Ascending aorta (tissue), 2 donors: Measurements from ENCODE around the gene TNXB. TPM values are rescaled to one million over a fixed set of nuclear protein-coding genes. Genes with fewer than 3 reads are reported as not detected.
"Not testable (repeated sequence)": the region's sequence is repeated elsewhere in the genome, so short reads cannot be mapped to it uniquely, and the experiment has no call there.

Experiments
- DNase-seq, 2 donors: peaks; one replicate each; pipeline ENCODE4 v3.0.0-alpha.2; 2019; ENCODE audit warnings: low spot score in 2 of 2
- H3K27ac ChIP-seq, 2 donors: fragments of 200-600 bp; sonication (generic); one replicate each; pipeline ENCODE4 v1.5.1; 2016 to 2017; ENCODE audit warnings: mild to moderate bottlenecking in 1 of 2
- H3K27me3 ChIP-seq: fragments of 200-600 bp; sonication (generic); one replicate; pipeline ENCODE4 v1.5.1; 2017
- H3K36me3 ChIP-seq, 2 donors: fragments of 200-600 bp; sonication (generic); one replicate each; pipeline ENCODE4 v1.5.1; 2016
- H3K4me1 ChIP-seq, 2 donors: fragments of 200-600 bp; sonication (generic); one replicate each; pipeline ENCODE4 v1.5.1; 2016 to 2017; ENCODE audit warnings: mild to moderate bottlenecking in 1 of 2
- H3K4me3 ChIP-seq, 2 donors: fragments of 200-600 bp; sonication (generic); one replicate each; pipeline ENCODE4 v1.5.1; 2016 to 2017; ENCODE audit warnings: mild to moderate bottlenecking in 1 of 2
- H3K9me3 ChIP-seq, 2 donors: fragments of 200-600 bp; sonication (generic); one replicate each; pipeline ENCODE4 v1.5.1; 2016
- intact Hi-C: fragments of 100-400 bp; cut with DNase I; formaldehyde crosslinking; loops from one replicate; pipeline ENCODE4 v1.15.1; 2023
- total RNA-seq: library from RNA; depleted of rRNA; stranded (reverse); fragments of >200 nt; gene quantifications from one replicate; pipeline ENCODE4 v1.1.0, GENCODE V29; 2016
- TF ChIP-seq, protein P1 (sequence below), 3 experiments: fragments of 200-600 bp in 2 of 3; fragments of 450-650 bp in 1 of 3; sonication (generic) in 2 of 3; IDR thresholded peaks; one replicate each; pipeline ENCODE4 v1.5.1; 2016 to 2019; ENCODE audit warnings: antibody characterized with exemption in 3 of 3, mild to moderate bottlenecking in 1 of 3, moderate library complexity in 1 of 3

Gene TNXB
- total RNA-seq, 1 donor from 2014 or later = 493 TPM

DNA sequence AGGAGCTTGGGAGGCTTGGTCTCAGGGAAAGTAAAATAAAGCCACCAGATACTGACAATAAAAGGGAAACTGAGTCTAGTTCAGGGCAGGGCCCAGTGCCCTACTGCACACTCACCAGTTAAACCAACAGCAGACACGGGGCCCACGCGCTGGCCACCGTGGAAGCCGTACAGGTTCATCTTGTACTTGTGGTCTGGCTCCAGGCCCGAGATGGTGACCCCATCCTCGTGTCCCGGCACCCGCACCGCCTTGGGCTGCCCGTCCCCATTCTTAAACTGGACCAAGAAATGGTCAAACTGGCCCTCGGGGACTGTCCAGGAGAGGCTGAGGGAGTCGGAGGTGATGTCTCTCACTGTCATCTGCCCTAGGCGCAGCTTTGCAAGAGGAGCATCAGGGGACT lies 44.4 kb downstream of the TNXB start:
- Histone ChIP-seq H3K27me3 (no peaks in the 10 kb centered on the region), H3K36me3 (peaks cover 14 to 79% of the 10 kb centered on the region in 2 donors), H3K27ac (no peak overlapping the region), H3K4me3 (no peak overlapping the region), H3K4me1 (no peaks in the 10 kb centered on the region), H3K9me3 (no peaks in the 10 kb centered on the region)
- DNase-seq = no peak
- intact Hi-C loops = no loop called here
- TF ChIP-seq, protein P1, sequence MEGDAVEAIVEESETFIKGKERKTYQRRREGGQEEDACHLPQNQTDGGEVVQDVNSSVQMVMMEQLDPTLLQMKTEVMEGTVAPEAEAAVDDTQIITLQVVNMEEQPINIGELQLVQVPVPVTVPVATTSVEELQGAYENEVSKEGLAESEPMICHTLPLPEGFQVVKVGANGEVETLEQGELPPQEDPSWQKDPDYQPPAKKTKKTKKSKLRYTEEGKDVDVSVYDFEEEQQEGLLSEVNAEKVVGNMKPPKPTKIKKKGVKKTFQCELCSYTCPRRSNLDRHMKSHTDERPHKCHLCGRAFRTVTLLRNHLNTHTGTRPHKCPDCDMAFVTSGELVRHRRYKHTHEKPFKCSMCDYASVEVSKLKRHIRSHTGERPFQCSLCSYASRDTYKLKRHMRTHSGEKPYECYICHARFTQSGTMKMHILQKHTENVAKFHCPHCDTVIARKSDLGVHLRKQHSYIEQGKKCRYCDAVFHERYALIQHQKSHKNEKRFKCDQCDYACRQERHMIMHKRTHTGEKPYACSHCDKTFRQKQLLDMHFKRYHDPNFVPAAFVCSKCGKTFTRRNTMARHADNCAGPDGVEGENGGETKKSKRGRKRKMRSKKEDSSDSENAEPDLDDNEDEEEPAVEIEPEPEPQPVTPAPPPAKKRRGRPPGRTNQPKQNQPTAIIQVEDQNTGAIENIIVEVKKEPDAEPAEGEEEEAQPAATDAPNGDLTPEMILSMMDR (IDR thresholded peaks at IDR 0.05) = no peak

DNA sequence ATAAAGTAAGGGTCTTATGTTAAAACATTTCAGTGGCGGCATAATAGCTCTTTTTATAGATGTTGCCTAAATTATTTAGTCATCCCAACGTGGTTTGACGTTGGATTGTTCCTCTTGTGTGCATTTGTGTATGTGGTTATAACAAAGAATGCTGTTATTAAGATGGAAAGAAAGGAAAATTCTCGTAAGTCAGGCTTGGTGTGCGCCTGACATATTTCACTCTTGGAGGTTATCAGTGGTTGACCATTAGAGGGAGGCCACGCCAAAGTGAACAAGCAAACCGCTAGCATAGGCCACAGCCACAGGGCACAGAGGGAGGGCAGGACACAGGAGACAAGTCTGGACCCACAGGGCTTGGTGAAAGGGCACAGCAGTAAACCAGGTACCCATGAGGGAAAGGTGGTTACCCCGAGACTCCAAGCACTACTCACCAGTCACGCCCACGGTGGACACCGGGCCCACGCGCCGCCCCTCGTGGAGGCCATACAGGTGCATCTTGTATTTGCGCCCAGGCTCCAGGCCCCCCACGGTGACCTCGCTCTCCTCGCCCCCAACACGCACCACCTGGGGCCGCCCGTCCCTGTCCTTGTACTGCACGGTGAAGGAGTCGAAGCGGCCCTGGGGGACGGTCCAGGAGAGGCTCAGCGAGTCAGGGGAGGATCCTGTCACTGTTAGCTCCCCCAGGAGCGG lies 48.0 kb downstream of the TNXB start:
- intact Hi-C loops = no loop called here
- no peak overlapping the region for H3K4me3 ChIP-seq
- peaks cover 17 to 61% of the 10 kb centered on the region in 2 donors for H3K36me3 ChIP-seq
- TF ChIP-seq, protein P1 (IDR thresholded peaks at IDR 0.05) = no peak
- DNase-seq = no peak
- no peaks in the 10 kb centered on the region for H3K9me3 ChIP-seq
- no peaks in the 10 kb centered on the region for H3K27me3 ChIP-seq
- peaks cover 0 to 10% of the 10 kb centered on the region in 2 donors for H3K4me1 ChIP-seq
- H3K27ac ChIP-seq = no peak overlapping the region

DNA sequence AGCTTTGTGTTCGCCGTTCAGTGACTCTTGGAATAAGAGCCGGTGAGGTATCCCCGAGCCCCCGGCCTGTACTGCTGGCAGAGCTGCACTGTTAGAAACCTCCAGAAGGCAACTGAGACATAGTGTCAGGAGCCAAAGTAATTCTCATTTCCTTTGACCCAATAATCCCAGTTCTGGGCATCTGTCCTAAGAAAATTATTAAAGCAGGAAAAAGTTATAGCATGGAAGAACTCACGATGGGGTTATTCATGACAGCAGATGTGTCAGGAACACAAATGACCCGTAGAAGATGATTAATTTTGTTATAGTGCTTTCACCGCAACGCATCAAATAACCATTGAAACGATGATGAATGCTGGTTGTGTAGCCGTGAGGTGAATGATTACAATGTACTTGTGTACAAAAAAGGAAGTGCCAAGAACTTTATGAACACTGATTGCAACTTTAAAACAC lies 50.6 kb downstream of the TNXB start:
- H3K27me3 ChIP-seq = no peaks in the 10 kb centered on the region
- intact Hi-C loops = no loop called here
- H3K36me3 ChIP-seq = peaks cover 6 to 49% of the 10 kb centered on the region in 2 donors
- TF ChIP-seq, protein P1 (IDR thresholded peaks at IDR 0.05) = no peak
- peaks cover 0 to 10% of the 10 kb centered on the region in 2 donors for H3K4me1 ChIP-seq
- no peaks in the 10 kb centered on the region for H3K9me3 ChIP-seq
- peak overlapping the region; percentile 31 to 53 for H3K27ac ChIP-seq
- H3K4me3 ChIP-seq = no peak overlapping the region
- no peak for DNase-seq

DNA sequence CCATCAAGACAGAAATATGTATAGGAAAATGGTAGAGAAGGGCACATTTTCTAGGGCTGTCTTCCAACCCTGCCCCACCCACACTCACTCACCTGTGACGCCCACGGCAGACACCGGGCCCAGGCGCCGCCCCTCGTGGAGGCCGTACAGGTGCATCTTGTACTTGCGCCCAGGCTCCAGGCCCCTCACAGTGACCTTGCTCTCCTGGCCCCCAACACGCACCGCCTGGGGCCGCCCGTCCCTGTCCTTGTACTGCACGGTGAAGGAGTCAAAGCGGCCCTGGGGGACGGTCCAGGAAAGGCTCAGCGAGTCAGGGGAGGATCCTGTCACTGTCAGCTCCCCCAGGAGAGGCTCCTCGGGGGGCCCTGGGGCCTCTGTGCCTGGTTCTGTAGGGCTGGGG lies 51.2 kb downstream of the TNXB start:
- TF ChIP-seq, protein P1 (IDR thresholded peaks at IDR 0.05) = no peak
- H3K27me3 ChIP-seq = no peaks in the 10 kb centered on the region
- peaks cover 9 to 48% of the 10 kb centered on the region in 2 donors for H3K36me3 ChIP-seq
- peak overlapping the region; percentile 31 to 53 for H3K27ac ChIP-seq
- no peaks in the 10 kb centered on the region for H3K9me3 ChIP-seq
- intact Hi-C loops = no loop called here
- DNase-seq = no peak
- H3K4me3 ChIP-seq = no peak overlapping the region
- H3K4me1 ChIP-seq = peaks cover 0 to 10% of the 10 kb centered on the region in 2 donors

DNA sequence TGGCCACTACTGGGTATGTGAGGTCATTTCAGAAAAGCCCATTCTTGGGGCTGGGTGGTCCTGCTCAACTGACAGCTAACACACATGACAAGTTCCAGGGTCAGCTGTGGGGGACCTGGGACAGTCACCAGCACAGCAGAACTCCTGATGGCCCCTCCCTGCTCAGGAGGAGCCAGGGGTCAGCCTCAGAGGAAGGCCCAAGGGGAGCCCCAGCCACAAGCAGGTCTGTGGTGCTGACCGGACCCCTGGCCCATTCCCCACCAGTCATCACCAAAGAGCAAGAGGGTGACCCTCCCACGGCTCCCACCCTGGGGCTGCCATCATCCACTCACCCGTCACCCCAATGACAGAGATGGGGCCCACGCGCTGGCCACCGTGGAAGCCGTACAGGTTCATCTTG lies 52.9 kb downstream of the TNXB start:
- H3K27ac ChIP-seq = no peak overlapping the region
- TF ChIP-seq, protein P1 (IDR thresholded peaks at IDR 0.05) = no peak
- no peaks in the 10 kb centered on the region for H3K9me3 ChIP-seq
- no peak overlapping the region for H3K4me3 ChIP-seq
- intact Hi-C loops = no loop called here
- H3K36me3 ChIP-seq = peaks cover 9 to 47% of the 10 kb centered on the region in 2 donors
- H3K27me3 ChIP-seq = no peaks in the 10 kb centered on the region
- peaks cover 0 to 10% of the 10 kb centered on the region in 2 donors for H3K4me1 ChIP-seq
- DNase-seq = no peak

DNA sequence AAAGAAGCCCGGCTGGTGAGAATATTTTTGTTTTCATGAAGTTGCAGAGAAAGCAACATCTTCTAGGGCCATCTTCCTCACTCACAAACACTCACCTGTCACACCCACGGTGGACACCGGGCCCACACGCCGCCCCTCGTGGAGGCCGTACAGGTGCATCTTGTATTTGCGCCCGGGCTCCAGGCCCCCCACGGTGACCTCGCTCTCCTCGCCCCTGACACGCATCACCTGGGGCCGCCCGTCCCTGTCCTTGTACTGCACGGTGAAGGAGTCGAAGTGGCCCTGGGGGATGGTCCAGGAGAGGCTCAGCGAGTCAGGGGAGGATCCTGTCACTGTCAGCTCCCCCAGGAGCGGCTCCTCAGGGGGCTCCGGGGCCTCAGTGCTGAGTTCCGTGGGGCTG lies 53.4 kb downstream of the TNXB start:
- H3K27me3 ChIP-seq, H3K4me1 ChIP-seq, intact Hi-C loops, H3K27ac ChIP-seq, DNase-seq, H3K9me3 ChIP-seq, H3K4me3 ChIP-seq: not testable (repeated sequence)
- peaks cover 9 to 42% of the 10 kb centered on the region in 2 donors for H3K36me3 ChIP-seq

DNA sequence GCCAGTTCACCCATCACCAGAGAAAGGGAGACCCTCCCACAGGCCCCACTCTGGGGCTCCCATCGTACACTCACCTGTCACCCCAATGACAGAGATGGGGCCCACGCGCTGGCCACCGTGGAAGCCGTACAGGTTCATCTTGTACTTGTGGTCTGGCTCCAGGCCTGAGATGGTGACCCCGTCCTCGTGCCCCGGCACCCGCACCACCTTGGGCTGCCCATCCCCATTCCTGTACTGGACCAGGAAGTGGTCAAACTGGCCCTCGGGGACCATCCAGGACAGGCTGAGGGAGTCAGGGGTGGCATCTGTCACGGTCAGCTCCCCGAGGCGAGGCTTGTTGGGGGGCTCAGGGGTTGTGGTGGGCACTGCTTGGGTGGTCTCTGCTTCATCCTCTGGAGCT lies 55.8 kb downstream of the TNXB start:
- H3K36me3 ChIP-seq = peaks cover 4 to 38% of the 10 kb centered on the region in 2 donors
- H3K9me3 ChIP-seq, DNase-seq, H3K4me1 ChIP-seq, intact Hi-C loops, H3K27ac ChIP-seq, H3K4me3 ChIP-seq, H3K27me3 ChIP-seq: not testable (repeated sequence)

DNA sequence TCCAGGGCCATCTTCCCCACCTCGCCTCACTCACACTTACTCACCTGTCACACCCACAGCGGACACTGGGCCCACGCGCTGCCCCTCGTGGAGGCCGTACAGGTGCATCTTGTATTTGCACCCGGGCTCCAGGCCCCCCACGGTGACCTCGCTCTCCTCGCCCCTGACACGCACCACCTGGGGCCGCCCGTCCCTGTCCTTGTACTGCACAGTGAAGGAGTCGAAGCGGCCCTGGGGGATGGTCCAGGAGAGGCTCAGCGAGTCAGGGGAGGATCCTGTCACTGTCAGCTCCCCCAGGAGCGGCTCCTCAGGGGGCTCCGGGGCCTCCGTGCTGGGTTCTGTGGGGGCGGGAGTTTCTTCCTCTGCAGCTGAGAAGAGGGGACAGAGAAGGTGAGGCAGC lies 56.5 kb downstream of the TNXB start:
- H3K36me3 ChIP-seq = peaks cover 4 to 31% of the 10 kb centered on the region in 2 donors
- H3K9me3 ChIP-seq, H3K4me1 ChIP-seq, H3K27me3 ChIP-seq, H3K27ac ChIP-seq, intact Hi-C loops, DNase-seq, H3K4me3 ChIP-seq: not testable (repeated sequence)
